A673 (cell line): ENCODE data around the gene MISP. TPM values are rescaled to one million over a fixed set of nuclear protein-coding genes. Genes with fewer than 3 reads are reported as not detected.

Experiments
- BruUV-seq: library from RNA; stranded (reverse); fragments of 400-500 nt; replicated peaks from 2 replicates; lab custom pipeline; 2021; lab: Mats Ljungman, UMichigan
- CTCF ChIA-PET: fragments of 300-600 bp; sonication (Branson Sonifier 250); formaldehyde crosslinking; loops from one replicate; lab custom pipeline; 2022; ENCODE audit warnings: antibody characterized with exemption; lab: Charles Lee
- POLR2A ChIA-PET: fragments of 300-600 bp; sonication (Branson Sonifier 250); formaldehyde crosslinking; loops from one replicate; lab custom pipeline; 2022; ENCODE audit warnings: antibody characterized with exemption; ENCODE audit not compliant: low non-redundant PET; lab: Charles Lee
- DNase-seq: peaks from one replicate; pipeline ENCODE4 v3.0.0-alpha.2; 2015; ENCODE audit warnings: low spot score
- H3K27ac ChIP-seq: fragments of 200-600 bp; sonication (generic); 2 replicates; pipeline ENCODE4 v1.5.1; 2016; ENCODE audit warnings: mixed run types, low read depth, mild to moderate bottlenecking, mixed read lengths, antibody characterized with exemption, low read length; ENCODE audit not compliant: poor library complexity, severe bottlenecking
- H3K27me3 ChIP-seq: fragments of 200-600 bp; sonication (generic); replicated peaks from 2 replicates; pipeline ENCODE4 v1.6.1; 2017; ENCODE audit warnings: mixed run types, low read depth, mild to moderate bottlenecking, mixed read lengths, antibody characterized with exemption, low read length; ENCODE audit not compliant: insufficient read depth, poor library complexity
- H3K36me3 ChIP-seq: fragments of 200-600 bp; sonication (generic); 2 replicates; pipeline ENCODE4 v1.6.1; 2016; ENCODE audit warnings: mixed run types, mild to moderate bottlenecking, mixed read lengths, antibody characterized with exemption, low read length; ENCODE audit not compliant: insufficient read depth, poor library complexity, severe bottlenecking
- H3K4me1 ChIP-seq: fragments of 200-600 bp; sonication (generic); 2 replicates; pipeline ENCODE4 v1.6.1; 2017; ENCODE audit warnings: mixed run types, mild to moderate bottlenecking, mixed read lengths, antibody characterized with exemption, low read length; ENCODE audit not compliant: insufficient read depth, poor library complexity, severe bottlenecking
- H3K4me3 ChIP-seq: fragments of 200-600 bp; sonication (generic); 2 replicates; pipeline ENCODE4 v1.5.1; 2016; ENCODE audit warnings: low read depth, mixed run types, mild to moderate bottlenecking, mixed read lengths, low read length; ENCODE audit not compliant: poor library complexity, severe bottlenecking
- H3K9me3 ChIP-seq: fragments of 200-600 bp; sonication (generic); 2 replicates; pipeline ENCODE4 v1.6.1; 2016; ENCODE audit warnings: mixed run types, low read depth, mild to moderate bottlenecking, mixed read lengths, antibody characterized with exemption, low read length; ENCODE audit not compliant: poor library complexity, severe bottlenecking
- CTCF ChIP-seq: fragments of 300-800, 200-600 bp; sonication (generic); conservative IDR thresholded peaks from 2 replicates; pipeline ENCODE4 v1.5.1; 2017; ENCODE audit warnings: low read depth, mild to moderate bottlenecking, antibody characterized with exemption, low read length, moderate library complexity, mixed read lengths
- EZH2 ChIP-seq: fragments of 200-600 bp; sonication (generic); IDR thresholded peaks from 2 replicates; pipeline ENCODE4 v1.6.1; 2017; ENCODE audit warnings: borderline replicate concordance, low read depth, mild to moderate bottlenecking, mixed read lengths, antibody characterized with exemption, low read length; ENCODE audit not compliant: poor library complexity, severe bottlenecking
- intact Hi-C: fragments of 100-400 bp; cut with micrococcal nuclease; formaldehyde crosslinking; loops from one replicate; pipeline ENCODE4 v1.10.0; 2022; ENCODE audit not compliant: unreplicated experiment
- total RNA-seq: library from RNA; stranded (reverse); gene quantifications from 2 replicates; pipeline ENCODE4 v1.2.3, GENCODE V29; 2021

Gene MISP
- total RNA-seq, 1 experiment from 2014 or later: 0.11 TPM

GRCh38 chr19:722553-723101 lies 28.3 kb upstream of the MISP start:
- POLR2A ChIA-PET: no interaction called here
- no peak overlapping the region for H3K27ac ChIP-seq
- CTCF ChIA-PET: no interaction called here
- no peaks in the 10 kb centered on the region for H3K27me3 ChIP-seq
- TF ChIP-seq EZH2 (no peak), CTCF (no peak)
- BruUV-seq: no TSS peak
- H3K36me3 ChIP-seq: no peaks in the 10 kb centered on the region
- no peaks in the 10 kb centered on the region for H3K4me1 ChIP-seq
- intact Hi-C loops: no loop called here
- H3K9me3 ChIP-seq: no peaks in the 10 kb centered on the region
- no peak for DNase-seq
- H3K4me3 ChIP-seq: no peak overlapping the region

DNA sequence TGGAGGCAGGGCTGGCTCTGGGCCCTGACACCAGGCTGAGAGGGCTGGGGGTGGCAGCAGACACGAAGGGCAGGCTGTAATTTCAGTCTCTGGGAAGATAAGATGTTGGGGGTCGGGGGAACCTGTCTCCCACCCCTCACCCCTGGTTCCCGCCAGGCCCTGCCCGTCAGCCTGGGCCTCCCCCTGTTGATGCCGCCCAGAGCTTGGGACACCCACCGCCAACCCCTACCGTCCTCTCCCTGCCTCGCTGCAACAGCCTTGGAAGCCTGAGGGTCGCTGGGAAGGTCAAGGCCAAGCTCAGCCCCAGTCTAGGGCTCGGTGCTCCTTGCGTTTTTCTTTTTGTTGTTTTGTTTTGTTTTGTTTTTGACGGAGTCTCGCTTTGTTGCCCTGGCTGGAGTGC lies 27.7 kb upstream of the MISP start:
- DNase-seq: no peak
- intact Hi-C loops: no loop called here
- ChIA-PET POLR2A (no interaction called here), CTCF (no interaction called here)
- TF ChIP-seq CTCF (no peak), EZH2 (no peak)
- Histone ChIP-seq H3K36me3 (no peaks in the 10 kb centered on the region), H3K27me3 (no peaks in the 10 kb centered on the region), H3K4me3 (no peak overlapping the region), H3K4me1 (no peaks in the 10 kb centered on the region), H3K9me3 (no peaks in the 10 kb centered on the region), H3K27ac (no peak overlapping the region)
- no TSS peak for BruUV-seq

DNA sequence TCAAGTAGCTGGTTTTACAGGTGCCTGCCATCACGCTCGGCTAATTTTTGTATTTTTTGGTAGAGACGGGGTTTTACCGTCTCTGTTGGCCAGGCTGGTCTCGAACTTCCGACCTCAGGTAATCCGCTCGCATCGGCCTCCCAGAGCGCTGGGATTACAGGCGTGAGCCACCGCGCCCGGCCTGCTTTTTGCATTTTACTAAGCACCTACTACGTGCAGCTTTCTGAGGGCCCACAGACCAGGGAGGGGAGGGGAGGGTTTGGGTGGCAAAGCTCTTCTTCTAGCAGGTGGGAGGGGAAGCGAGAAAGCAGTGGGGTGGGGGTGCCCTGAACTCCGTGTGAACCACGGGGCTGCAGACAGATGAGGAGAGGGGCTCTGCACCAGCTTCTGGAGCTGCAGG lies 27.2 kb upstream of the MISP start:
- intact Hi-C loops: no loop called here
- H3K4me1 ChIP-seq: no peaks in the 10 kb centered on the region
- POLR2A ChIA-PET: no interaction called here

More for the DNA sequence above, 27.2 kb upstream of the MISP start:
- Histone ChIP-seq H3K36me3 (no peaks in the 10 kb centered on the region), H3K27me3 (no peaks in the 10 kb centered on the region), H3K27ac (no peak overlapping the region), H3K4me3 (no peak overlapping the region), H3K9me3 (no peaks in the 10 kb centered on the region)
- no TSS peak for BruUV-seq
- CTCF ChIA-PET: no interaction called here
- no peak for TF ChIP-seq CTCF
- TF ChIP-seq EZH2: no peak
- DNase-seq: no peak
